Smooth muscle cell of the coronary artery (primary cell): ENCODE results near the gene OR4C12. TPM values are rescaled to one million over a fixed set of nuclear protein-coding genes. Genes with fewer than 3 reads are reported as not detected.

ENCODE experiments used
- total RNA-seq: library from RNA; depleted of rRNA; stranded (reverse); fragments of >200 nt; gene quantifications from 2 replicates; pipeline ENCODE4 v1.2.3, GENCODE V29; 2014; ENCODE audit warnings: low replicate concordance

OR4C12 gene
- total RNA-seq, result not detected in 2 replicates

GRCh38 chr11:49982435-49982834 is at the start of gene OR4C12:
TSS of gene OR4C12 (minus strand) at chr11:49982535. CDS start at chr11:49982501, 34 bp downstream.

GRCh38 chr11:49952091-49952490 is 30.2 kb downstream of the OR4C12 start, which contains the start of gene OR4C13:
TSS of gene OR4C13 (plus strand) at chr11:49952391. CDS start at chr11:49952423, 32 bp downstream.

Other genes with a start within 250 kb of the OR4C12 start
- not detected in 2 replicates for gene OR4C13, start 30.1 kb downstream of the OR4C12 start, total RNA-seq
- gene OR4C45, start 50.3 kb upstream of the OR4C12 start, total RNA-seq, result not detected in 2 replicates